Measurements from ENCODE around the gene MAFG. TPM values are rescaled to one million over a fixed set of nuclear protein-coding genes. Genes with fewer than 3 reads are reported as not detected.

MAFG gene
- total and polyA plus RNA-seq, 2 of the 13 experiments (the other 11 are each of a cell fraction or from before 2014, with no cell fraction given): 14.5 to 20.0 TPM

GRCh38 chr17:81976332-81977210 is 49.0 kb upstream of the MAFG start (continued):
- TF ChIP-seq, protein P1, sequence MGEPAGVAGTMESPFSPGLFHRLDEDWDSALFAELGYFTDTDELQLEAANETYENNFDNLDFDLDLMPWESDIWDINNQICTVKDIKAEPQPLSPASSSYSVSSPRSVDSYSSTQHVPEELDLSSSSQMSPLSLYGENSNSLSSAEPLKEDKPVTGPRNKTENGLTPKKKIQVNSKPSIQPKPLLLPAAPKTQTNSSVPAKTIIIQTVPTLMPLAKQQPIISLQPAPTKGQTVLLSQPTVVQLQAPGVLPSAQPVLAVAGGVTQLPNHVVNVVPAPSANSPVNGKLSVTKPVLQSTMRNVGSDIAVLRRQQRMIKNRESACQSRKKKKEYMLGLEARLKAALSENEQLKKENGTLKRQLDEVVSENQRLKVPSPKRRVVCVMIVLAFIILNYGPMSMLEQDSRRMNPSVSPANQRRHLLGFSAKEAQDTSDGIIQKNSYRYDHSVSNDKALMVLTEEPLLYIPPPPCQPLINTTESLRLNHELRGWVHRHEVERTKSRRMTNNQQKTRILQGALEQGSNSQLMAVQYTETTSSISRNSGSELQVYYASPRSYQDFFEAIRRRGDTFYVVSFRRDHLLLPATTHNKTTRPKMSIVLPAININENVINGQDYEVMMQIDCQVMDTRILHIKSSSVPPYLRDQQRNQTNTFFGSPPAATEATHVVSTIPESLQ (CRISPR knock-in tag; conservative IDR thresholded peaks at IDR 0.05): no peak
- TF ChIP-seq ZBTB7B (CRISPR knock-in tag; IDR thresholded peaks at IDR 0.05) (no peak), ZBTB21 (CRISPR knock-in tag; IDR thresholded peaks at IDR 0.05) (no peak), MYC (CRISPR knock-in tag; IDR thresholded peaks at IDR 0.05; ENCODE audit: borderline replicate concordance) (peak; percentile 94), ZFP41 (CRISPR knock-in tag; IDR thresholded peaks at IDR 0.05; ENCODE audit: borderline replicate concordance) (no peak), ZNF225 (CRISPR knock-in tag; IDR thresholded peaks at IDR 0.05) (peak; percentile 61; the same call in 1 of the 2 replicates), TBX2 (CRISPR knock-in tag; IDR thresholded peaks at IDR 0.05; ENCODE audit: borderline replicate concordance) (no peak; the same call in 1 of the 2 replicates), ZNF558 (CRISPR knock-in tag; IDR thresholded peaks at IDR 0.05; ENCODE audit: borderline replicate concordance) (no peak; the same call in 1 of the 2 replicates), ZNF615 (CRISPR knock-in tag; IDR thresholded peaks at IDR 0.05; ENCODE audit: borderline replicate concordance) (no peak), ZNF788 (CRISPR knock-in tag; IDR thresholded peaks at IDR 0.05; ENCODE audit: borderline replicate concordance) (no peak), KAT7 (CRISPR knock-in tag; IDR thresholded peaks at IDR 0.05; ENCODE audit: borderline replicate concordance) (no peak; the same call in 1 of the 2 replicates), ZNF772 (CRISPR knock-in tag; IDR thresholded peaks at IDR 0.05) (no peak), MAFG (CRISPR knock-in tag; IDR thresholded peaks at IDR 0.05) (no peak), ZNF768 (CRISPR knock-in tag; IDR thresholded peaks at IDR 0.05) (peak; percentile 41; the same call in 1 of the 2 replicates), ZNF891 (CRISPR knock-in tag; IDR thresholded peaks at IDR 0.05) (0 out of 2 replicates have a peak, but pooled peaks have one; percentile 24), ZBTB3 (CRISPR knock-in tag; IDR thresholded peaks at IDR 0.05; ENCODE audit: borderline replicate concordance, low read depth) (peak; percentile 36; the same call in 1 of the 2 replicates), IRF2 (CRISPR knock-in tag; IDR thresholded peaks at IDR 0.05) (no peak)
- TF ChIP-seq, protein P2, sequence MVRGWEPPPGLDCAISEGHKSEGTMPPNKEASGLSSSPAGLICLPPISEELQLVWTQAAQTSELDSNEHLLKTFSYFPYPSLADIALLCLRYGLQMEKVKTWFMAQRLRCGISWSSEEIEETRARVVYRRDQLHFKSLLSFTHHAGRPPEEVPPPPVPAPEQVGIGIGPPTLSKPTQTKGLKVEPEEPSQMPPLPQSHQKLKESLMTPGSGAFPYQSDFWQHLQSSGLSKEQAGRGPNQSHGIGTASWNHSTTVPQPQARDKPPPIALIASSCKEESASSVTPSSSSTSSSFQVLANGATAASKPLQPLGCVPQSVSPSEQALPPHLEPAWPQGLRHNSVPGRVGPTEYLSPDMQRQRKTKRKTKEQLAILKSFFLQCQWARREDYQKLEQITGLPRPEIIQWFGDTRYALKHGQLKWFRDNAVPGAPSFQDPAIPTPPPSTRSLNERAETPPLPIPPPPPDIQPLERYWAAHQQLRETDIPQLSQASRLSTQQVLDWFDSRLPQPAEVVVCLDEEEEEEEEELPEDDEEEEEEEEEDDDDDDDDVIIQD (CRISPR knock-in tag; IDR thresholded peaks at IDR 0.05; ENCODE audit: low read depth): no peak
- TF ChIP-seq, protein P3, sequence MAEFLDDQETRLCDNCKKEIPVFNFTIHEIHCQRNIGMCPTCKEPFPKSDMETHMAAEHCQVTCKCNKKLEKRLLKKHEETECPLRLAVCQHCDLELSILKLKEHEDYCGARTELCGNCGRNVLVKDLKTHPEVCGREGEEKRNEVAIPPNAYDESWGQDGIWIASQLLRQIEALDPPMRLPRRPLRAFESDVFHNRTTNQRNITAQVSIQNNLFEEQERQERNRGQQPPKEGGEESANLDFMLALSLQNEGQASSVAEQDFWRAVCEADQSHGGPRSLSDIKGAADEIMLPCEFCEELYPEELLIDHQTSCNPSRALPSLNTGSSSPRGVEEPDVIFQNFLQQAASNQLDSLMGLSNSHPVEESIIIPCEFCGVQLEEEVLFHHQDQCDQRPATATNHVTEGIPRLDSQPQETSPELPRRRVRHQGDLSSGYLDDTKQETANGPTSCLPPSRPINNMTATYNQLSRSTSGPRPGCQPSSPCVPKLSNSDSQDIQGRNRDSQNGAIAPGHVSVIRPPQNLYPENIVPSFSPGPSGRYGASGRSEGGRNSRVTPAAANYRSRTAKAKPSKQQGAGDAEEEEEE (CRISPR knock-in tag; IDR thresholded peaks at IDR 0.05; ENCODE audit: borderline replicate concordance): peak; percentile 78; the same call in 1 of the 2 replicates
- TF ChIP-seq, protein P4, sequence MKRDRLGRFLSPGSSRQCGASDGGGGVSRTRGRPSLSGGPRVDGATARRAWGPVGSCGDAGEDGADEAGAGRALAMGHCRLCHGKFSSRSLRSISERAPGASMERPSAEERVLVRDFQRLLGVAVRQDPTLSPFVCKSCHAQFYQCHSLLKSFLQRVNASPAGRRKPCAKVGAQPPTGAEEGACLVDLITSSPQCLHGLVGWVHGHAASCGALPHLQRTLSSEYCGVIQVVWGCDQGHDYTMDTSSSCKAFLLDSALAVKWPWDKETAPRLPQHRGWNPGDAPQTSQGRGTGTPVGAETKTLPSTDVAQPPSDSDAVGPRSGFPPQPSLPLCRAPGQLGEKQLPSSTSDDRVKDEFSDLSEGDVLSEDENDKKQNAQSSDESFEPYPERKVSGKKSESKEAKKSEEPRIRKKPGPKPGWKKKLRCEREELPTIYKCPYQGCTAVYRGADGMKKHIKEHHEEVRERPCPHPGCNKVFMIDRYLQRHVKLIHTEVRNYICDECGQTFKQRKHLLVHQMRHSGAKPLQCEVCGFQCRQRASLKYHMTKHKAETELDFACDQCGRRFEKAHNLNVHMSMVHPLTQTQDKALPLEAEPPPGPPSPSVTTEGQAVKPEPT (CRISPR knock-in tag; IDR thresholded peaks at IDR 0.05; ENCODE audit: low read depth): peak; percentile 30; the same call in 1 of the 2 replicates
- TF ChIP-seq, protein P5, sequence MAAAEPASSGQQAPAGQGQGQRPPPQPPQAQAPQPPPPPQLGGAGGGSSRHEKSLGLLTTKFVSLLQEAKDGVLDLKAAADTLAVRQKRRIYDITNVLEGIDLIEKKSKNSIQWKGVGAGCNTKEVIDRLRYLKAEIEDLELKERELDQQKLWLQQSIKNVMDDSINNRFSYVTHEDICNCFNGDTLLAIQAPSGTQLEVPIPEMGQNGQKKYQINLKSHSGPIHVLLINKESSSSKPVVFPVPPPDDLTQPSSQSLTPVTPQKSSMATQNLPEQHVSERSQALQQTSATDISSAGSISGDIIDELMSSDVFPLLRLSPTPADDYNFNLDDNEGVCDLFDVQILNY (CRISPR knock-in tag; conservative IDR thresholded peaks at IDR 0.05): no peak

Data from HepG2 (cell line).